Adrenal gland (tissue), 5 donors: Measurements from ENCODE around the gene CCDC3.

Experiments
- CTCF ChIP-seq, 6 experiments: fragments of 450-650 bp in 4 of 6; fragments of 200-600 bp in 2 of 6; sonication (generic) in 1 of 6; IDR thresholded peaks; 1 replicate in 5 of 6; 2 replicates in 1 of 6; pipeline versions ENCODE4 v1.5.1 to v1.8.0; 2016 to 2021; ENCODE audit warnings: antibody characterized with exemption in 6 of 6, mild to moderate bottlenecking in 2 of 6, moderate library complexity in 1 of 6
- POLR2A ChIP-seq, 2 donors: fragments of 450-650 bp; IDR thresholded peaks; one replicate each; pipeline ENCODE4 v1.6.1; 2017; ENCODE audit warnings: antibody characterized with exemption in 2 of 2, mild to moderate bottlenecking in 2 of 2, moderate library complexity in 1 of 2
- donor health status: DM: no; HTN: no; CAD: no.

DNA sequence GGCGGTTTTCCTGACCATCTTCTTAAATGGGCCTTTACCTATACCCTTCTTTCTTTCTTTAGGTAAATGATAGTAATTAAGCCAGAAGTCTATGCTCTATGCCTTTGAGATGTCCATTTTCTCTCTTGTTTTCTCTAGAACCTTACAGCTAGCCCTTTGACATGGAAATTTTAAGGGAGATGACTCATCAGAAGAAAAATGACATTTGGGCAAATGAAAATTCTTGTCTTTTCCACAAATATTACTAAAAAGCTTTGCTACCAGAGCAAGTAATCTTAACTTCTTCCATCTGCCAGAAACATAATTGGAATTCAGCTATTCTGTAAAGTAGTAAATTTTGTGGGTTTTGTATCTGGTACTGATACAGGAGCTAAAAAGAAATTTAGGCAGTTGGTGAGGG, 59.5 kb downstream of the CCDC3 start:
- TF ChIP-seq POLR2A (IDR thresholded peaks at IDR 0.05) (no peak), CTCF (IDR thresholded peaks at IDR 0.05) (no peak)
